HepG2 (cell line): Measurements from ENCODE around the gene P2RX5.

Source experiments
- ADNP ChIP-seq: sonication (generic); formaldehyde crosslinking; IDR thresholded peaks from 2 replicates; pipeline ENCODE4 v1.4.0; 2020; ENCODE audit warnings: missing genetic modification reagents
- ERF ChIP-seq: IDR thresholded peaks from 2 replicates; pipeline ENCODE4 v1.6.1; 2018; ENCODE audit warnings: missing biosample characterization, missing genetic modification reagents
- TF ChIP-seq, protein P1 (sequence below): sonication (generic); formaldehyde crosslinking; IDR thresholded peaks from 2 replicates; pipeline ENCODE4 v1.5.0; 2020; ENCODE audit warnings: mild to moderate bottlenecking, missing genetic modification reagents, moderate library complexity
- TF ChIP-seq, protein P2 (sequence below): IDR thresholded peaks from 2 replicates; pipeline ENCODE4 v1.6.1; 2012; ENCODE audit warnings: inconsistent platforms
- TF ChIP-seq, protein P3 (sequence below): sonication (generic); formaldehyde crosslinking; IDR thresholded peaks from 2 replicates; pipeline ENCODE4 v1.5.0; 2020; ENCODE audit warnings: missing genetic modification reagents

DNA sequence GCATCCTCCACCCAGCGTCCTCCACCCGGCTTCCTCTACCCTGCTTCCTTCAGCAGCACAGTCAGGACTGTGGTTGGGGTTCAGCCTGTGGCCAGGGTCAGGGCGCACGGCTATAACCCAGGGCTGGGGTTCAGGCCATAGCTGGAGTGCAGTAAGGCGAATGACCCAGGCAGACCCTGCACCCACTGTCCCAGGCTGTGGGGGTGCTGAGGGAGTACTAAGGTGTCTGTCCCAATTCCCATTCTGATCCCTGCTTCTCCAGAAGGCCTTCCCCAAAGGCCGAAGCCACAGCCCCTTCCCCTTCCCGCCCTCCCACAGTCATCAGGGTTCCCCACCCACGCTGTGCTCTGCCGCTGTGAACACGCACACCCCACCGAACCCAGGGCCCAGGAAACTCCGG is 14.9 kb downstream of the P2RX5 start:
- TF ChIP-seq, protein P1, sequence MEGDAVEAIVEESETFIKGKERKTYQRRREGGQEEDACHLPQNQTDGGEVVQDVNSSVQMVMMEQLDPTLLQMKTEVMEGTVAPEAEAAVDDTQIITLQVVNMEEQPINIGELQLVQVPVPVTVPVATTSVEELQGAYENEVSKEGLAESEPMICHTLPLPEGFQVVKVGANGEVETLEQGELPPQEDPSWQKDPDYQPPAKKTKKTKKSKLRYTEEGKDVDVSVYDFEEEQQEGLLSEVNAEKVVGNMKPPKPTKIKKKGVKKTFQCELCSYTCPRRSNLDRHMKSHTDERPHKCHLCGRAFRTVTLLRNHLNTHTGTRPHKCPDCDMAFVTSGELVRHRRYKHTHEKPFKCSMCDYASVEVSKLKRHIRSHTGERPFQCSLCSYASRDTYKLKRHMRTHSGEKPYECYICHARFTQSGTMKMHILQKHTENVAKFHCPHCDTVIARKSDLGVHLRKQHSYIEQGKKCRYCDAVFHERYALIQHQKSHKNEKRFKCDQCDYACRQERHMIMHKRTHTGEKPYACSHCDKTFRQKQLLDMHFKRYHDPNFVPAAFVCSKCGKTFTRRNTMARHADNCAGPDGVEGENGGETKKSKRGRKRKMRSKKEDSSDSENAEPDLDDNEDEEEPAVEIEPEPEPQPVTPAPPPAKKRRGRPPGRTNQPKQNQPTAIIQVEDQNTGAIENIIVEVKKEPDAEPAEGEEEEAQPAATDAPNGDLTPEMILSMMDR (CRISPR knock-in tag), result no peak
- TF ChIP-seq, protein P2, sequence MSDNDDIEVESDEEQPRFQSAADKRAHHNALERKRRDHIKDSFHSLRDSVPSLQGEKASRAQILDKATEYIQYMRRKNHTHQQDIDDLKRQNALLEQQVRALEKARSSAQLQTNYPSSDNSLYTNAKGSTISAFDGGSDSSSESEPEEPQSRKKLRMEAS, result no peak
- TF ChIP-seq ADNP (CRISPR knock-in tag) (no peak), ERF (CRISPR knock-in tag) (no peak)
- TF ChIP-seq, protein P3, sequence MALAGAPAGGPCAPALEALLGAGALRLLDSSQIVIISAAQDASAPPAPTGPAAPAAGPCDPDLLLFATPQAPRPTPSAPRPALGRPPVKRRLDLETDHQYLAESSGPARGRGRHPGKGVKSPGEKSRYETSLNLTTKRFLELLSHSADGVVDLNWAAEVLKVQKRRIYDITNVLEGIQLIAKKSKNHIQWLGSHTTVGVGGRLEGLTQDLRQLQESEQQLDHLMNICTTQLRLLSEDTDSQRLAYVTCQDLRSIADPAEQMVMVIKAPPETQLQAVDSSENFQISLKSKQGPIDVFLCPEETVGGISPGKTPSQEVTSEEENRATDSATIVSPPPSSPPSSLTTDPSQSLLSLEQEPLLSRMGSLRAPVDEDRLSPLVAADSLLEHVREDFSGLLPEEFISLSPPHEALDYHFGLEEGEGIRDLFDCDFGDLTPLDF (CRISPR knock-in tag), result no peak
